Midbrain (tissue), 1 donor: Measurements from ENCODE around the gene CARMIL3.
A peak's percentile ranks its signal among the peaks of the same experiment; 100 is the strongest.
"Not testable (repeated sequence)": the region's sequence is repeated elsewhere in the genome, so short reads cannot be mapped to it uniquely, and the experiment has no call there.

Experiments used
- DNase-seq: peaks from one replicate; lab custom pipeline; 2025; lab: John Stamatoyannopoulos, UW

CARMIL3 gene

DNA sequence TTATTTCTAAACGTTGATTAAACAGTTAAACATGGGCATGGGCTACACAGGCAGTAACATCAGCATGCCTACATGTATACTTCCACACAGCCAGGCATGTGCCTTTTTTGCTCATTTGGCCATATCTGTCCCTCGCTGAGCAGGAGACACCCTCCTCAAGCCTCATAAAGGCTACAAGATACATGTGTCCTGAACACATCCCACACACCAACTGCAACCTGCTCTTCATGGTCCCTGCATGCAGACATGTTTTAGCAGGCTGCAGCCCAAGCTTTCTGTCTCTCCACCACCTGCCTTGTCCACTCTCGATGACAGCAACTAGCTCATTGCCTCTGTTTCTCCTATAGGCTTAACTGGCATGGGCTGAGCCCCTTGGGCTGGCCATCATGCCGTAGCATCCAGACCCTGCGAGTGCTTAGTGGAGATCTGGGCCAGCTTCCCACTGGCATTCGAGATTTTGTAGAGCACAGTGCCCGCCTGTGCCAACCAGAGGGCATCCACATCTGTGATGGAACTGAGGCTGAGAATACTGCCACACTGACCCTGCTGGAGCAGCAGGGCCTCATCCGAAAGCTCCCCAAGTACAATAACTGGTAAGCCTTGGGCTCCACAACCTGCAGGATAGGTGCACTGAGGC, 44.9 kb downstream of the CARMIL3 start:
- DNase-seq: no peak

DNA sequence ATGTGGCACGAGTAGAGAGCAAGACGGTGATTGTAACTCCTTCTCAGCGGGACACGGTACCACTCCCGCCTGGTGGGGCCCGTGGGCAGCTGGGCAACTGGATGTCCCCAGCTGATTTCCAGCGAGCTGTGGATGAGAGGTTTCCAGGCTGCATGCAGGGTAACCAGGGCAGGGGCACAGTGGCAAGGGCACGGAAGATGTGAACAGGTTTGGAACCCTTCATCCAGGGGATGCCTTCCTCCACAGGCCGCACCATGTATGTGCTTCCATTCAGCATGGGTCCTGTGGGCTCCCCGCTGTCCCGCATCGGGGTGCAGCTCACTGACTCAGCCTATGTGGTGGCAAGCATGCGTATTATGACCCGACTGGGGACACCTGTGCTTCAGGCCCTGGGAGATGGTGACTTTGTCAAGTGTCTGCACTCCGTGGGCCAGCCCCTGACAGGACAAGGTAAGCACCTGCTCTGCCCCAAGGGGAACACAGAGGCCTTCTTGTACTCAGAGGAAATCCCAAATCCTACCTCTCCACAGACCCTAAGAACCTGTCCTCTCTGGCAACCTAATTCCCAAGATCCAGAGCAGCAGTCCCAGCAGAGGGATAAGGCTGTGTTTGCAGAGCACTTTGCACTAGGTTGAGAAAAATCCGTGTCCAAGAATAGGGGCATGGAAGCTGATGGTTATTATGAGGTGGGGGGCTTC, 46.6 kb downstream of the CARMIL3 start:
- no peak for DNase-seq

DNA sequence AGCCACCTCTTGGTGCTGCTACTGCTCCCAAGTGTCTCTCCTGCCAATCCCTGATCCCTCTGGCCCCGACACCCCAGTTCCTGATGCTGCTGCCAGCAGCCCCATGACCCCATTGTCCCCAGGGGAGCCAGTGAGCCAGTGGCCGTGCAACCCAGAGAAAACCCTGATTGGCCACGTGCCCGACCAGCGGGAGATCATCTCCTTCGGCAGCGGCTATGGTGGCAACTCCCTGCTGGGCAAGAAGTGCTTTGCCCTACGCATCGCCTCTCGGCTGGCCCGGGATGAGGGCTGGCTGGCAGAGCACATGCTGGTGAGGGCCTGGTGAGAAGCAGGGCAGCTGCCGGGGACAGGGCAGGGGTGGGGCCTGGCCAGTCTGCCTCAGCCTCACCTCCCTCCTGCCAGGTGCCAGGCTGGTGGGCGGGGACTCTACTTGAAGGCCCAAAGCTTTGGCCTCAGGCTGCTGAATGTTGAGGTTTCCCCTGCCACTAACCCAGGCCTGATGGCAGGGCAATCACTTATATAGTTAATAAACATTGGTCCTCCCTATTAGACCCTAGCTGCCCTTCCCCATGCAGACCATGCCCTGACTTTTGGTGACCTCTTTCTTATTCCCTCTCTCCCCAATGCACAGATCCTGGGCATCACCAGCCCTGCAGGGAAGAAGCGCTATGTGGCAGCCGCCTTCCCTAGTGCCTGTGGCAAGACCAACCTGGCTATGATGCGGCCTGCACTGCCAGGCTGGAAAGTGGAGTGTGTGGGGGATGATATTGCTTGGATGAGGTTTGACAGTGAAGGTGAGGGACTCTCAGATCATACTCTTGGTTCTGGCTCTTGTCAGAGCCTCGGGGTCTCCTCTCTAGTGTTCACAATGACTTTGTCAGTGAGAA, 47.4 kb downstream of the CARMIL3 start:
- DNase-seq: no peak

DNA sequence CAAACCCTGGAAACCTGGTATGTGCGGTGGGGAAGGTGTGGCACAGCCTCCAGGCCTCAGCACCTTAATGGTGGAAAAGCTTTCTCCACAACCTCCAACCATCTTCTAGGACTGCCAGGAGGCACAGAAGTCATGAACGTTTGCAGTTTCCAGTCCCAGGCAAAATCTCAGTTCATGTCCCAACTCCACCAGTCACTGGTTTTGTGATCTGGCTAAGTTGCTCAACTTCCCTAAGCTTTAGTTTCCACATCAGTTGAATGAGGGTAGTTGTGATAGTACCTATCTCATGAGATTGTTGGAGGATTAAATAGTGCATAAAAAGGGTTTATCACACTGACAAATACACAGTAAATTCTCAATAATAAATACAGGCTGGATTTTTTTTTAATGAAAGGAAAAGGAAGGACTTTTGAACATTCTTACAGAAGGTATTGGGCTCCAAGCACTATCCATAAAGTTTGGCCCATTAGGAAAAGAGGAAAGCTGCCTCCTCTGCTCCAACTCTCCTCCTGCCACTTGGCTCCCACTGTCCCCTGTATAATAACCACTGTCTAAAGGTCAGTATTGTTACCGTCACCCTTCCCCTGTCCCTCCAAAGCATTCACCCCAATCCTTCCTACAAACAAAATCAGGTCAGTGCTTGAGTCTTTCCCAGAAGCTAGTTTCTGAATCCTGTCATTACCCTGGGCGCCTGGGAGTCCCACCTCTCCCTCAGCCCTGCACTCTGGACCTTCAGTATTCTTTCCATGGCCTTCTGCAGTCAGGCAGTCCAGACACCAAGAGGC, 48.6 kb downstream of the CARMIL3 start:
- DNase-seq: no peak

DNA sequence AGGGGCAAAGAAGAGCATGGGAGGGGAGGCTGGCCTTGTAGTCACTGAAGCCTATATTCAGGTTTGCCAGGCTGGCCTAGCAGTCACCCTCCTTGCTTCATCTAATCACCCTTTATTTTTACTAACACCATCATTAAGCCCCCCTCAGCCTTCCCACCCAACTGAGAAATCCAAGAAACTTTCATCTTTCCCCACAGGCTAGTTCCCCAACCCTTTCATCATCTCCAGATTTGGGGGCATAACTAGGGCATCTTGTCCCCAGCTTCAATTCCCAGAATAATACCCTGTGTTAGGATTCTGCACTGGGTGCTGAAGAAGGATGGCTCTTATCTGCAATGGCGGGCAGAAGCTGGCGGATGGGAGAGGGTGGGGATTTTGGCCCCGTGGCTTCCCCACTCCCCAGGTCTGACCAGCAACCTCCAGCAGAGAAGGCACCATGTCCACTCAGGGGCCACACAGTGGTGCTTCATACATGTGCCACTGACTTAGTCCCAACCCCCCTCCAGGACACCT, 49.2 kb downstream of the CARMIL3 start:
- no peak for DNase-seq

DNA sequence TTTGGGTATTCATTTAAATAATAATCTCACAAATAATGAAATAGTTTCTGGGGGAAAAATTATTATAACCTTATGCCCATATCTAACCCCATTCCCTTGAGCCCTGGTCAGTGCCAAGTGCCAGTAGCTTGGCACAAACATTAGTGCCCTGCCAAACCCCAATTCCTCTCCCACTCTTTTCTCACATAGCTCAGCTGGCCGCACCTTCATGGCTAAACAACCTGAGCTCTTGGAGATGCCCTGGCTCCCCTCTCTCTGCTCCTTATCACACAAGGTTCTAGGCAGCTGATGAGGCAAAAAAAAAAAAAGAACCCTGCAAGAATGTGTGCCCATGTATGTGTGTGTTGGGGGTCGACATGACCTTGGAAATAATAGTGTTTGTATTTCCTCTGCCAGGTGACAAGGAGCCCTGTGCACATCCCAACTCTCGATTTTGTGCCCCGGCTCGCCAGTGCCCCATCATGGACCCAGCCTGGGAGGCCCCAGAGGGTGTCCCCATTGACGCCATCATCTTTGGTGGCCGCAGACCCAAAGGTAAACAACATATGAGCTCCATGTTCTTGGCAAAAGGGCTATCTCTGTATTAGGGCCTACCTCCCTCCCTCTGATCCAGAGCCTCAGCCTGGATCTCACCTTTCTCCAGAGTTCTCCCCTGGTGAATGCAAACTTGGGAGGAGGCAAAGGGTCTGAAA, 50.7 kb downstream of the CARMIL3 start:
- DNase-seq: no peak

DNA sequence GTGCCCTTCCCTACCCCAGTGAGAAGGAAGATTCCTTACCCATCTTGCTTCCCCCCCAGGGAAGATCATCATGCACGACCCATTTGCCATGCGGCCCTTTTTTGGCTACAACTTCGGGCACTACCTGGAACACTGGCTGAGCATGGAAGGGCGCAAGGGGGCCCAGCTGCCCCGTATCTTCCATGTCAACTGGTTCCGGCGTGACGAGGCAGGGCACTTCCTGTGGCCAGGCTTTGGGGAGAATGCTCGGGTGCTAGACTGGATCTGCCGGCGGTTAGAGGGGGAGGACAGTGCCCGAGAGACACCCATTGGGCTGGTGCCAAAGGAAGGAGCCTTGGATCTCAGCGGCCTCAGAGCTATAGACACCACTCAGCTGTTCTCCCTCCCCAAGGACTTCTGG, 51.6 kb downstream of the CARMIL3 start:
- DNase-seq: no peak

DNA sequence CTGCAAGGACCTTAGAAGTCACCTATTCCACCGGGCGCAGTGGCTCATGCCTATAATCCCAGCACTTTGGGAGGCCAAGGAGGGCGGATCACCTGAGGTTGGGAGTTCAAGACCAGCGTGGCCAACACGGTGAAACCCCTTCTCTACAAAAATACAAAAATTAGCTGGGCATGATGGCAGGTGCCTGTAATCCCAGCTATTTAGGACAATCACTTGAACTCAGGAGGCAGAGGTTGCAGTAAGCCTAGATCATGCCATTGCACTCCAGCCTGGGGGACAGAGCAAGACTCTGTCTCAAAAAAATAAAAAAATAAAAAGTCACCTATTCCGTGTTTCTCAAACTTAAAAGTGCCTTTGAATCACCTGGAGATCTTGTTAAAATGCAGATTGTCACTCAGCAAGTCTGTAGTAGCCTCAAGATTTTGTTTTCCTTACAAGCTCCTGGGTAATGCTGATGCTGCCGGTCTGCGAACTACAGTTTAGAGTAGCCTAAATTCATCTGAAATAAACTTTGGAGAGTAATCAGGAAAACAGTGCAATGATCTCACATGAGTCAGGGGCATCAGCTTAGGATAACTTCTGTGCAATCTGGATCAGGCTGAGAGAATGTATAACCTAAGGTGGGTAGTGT, 53.9 kb downstream of the CARMIL3 start:
- DNase-seq: not testable (repeated sequence)

DNA sequence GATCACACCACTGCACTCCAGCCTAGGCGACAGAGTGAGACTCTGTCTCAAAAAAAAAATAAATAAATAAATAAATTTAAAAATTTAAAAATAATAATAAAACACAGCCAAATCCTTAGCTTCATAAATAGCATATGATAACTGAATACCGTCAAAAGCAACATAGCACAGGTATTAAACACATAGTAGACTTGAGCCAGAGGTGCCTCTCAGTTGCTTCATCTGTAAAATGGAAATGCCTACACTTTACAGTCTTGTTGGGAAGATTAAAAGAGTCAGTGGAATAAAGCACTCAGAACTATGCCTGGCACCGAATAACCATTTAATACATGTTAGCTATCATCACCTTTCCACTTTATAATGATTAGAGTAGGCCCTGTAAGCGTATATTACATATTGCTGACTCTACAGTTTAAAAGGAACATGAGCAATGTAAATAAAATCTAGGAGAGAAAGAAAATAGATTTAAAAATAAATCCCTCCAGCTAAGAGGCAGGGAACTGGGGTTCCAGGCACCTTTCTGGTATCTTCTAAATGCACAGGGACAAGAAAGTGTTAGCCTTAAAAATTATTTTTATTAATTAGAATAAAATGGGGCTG, 55.0 kb downstream of the CARMIL3 start:
- no peak for DNase-seq

DNA sequence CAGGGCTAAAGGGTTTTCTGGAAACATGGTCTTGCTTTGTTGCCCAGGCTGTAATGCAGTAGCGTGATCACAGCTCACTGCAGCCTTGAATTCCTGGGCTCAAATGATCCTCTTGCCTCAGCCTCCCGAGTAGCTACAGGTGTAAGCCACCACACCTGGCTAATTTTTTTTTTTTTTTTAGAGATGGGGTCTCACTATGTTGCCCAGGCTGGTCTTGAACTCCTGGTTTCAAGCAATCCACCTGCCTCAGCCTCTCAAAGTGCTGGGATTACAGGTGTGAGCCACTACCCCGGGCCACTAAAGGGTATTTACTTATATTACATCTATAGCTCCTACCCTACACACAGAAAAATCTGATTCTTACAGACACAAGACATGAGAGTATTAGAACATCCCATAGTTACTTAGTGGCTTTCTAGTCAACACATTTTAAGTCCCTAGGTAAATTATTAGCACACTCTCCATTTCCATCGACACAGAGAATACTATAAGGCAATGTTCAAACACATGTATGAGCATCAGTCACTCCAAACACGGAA, 56.6 kb downstream of the CARMIL3 start:
- DNase-seq: no peak

DNA sequence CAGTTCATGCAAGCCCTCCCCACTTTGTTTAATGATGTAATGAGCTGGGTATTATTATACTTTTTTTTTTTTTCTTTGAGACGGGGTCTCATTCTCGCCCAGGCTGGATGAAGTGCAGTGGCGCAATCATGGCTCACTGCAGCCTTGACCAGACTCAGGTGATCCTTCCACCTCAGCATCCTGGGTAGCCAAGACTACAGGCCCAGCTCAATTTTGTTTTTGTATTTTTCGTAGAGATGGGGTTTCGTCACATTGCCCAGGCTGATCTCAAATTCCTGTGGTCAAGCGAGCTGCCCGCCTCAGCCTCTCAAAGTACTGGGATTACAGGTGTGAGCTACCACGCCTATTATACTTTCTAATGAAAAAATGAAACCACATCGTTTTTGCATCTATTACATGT, 58.3 kb downstream of the CARMIL3 start:
- DNase-seq: no peak

DNA sequence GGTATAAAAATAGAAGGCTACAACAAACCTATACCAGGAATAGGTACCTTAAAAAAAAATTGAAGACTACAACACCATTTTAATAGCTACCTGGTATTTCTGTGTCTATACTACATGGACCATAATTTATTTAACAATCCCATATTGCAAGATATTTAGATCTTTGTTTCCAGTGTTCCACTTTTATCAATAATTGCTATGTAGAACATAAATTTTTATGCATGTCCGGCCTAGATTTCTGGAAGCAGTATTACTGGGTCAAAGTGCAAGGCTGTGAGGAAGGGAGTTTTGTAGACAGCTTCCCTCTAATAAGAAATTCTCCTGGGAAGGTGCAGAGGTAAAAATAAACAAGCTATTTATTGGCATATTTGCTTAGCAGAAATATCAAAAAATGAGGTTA, 58.7 kb downstream of the CARMIL3 start:
- no peak for DNase-seq

DNA sequence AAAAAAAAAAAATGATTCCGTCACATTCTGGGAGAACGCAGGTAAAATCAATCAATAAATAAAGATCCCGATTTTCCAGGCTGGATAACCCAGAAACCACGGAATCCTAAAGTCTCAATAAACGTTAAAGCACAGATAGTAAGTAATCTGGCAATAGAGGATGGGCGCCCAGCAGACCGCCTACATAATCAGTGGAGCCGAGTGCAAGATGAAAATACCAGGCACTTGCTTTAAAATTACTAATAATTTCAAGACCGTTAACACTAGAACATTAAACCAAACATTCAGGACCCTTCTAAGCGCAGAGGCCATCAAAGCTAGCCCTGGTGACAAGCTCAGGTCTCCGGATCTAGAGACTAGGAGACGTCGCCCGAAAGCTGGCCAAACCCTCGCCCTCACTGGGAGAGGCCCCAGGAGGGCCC, 61.6 kb downstream of the CARMIL3 start:
- DNase-seq: no peak

DNA sequence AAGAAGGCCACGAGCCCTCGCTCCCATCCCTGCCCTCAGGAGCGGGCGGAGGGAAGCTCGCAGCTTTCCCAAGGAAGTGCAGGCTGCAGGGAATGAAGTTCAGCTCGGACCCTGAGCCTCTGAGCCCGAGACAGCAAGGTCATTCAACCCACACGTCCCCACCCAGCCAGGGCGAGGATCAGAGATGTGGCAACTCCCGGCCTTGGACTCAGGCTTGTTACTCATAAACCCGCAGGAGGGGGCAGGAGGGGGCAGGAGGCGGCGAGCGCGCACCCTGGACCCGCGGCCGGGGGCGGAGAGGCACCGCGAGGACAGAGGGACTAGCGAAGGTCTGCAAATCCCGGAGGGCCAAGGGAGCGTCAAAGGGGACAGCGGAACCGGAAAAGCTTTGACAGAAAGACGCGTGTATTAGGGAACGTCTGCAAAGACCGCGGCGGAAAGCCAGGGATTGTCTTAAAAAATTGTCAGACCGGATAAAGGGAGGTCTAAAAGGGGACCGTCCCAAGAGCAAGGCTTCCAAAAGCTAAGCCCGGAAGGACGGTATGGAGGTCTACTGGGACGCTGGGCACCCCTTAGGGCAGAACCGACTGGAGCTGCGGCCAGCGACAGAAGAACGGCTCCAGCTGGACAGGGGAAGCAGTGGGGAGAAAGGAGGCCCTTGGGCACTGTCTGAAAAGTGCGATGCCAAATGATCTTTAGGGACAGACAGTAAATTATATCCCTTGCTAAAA, 62.2 kb downstream of the CARMIL3 start:
- peak; percentile 92 for DNase-seq

DNA sequence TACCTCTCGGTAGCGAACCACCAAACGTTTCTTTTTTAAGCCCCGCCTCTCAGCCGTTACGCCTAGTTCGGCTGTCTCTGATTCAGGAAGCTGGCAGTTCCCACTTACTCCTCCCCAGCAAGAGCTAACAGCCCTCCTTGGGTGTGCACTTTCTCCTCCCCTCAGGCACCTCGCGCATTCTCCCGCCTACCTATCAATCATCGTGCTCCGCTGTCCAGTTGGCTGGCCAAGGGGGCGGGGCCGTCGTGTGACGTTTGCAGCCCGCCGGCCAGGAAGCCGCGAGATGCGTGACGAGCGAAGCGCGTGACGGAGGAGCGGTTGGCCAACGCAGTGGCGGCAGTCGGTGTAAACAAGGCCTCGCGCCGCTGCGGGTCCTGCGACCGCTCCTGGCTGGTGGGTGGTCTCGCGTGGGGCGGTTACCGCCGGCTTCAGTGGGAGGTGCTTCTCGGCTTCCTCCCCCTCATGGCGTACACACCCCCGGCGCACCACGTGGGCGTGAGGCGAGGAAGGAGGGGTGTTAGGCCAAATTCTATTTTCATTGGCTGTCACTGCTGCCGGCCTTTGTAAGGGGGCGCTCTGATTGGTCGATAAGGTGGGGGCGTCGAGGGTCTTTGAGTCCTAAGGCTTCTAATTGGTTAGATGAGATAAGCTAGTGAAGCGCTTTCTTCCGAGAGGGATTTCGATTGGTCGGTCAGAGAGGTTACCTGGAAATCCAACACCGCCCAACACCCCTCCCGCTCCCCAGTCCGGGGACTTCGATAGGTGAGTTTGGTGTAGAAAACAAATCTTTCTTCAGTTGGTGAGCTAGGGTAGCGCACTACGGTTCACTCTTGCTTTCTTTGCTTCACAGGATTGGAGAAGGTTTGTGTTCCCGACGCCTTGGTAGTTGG, 63.0 kb downstream of the CARMIL3 start, which contains the start of the genes DCAF11 and NRL:
Gene DCAF11 (plus strand): TSS at position 246 of the 890 bp plus-strand sequence. CDS start 818 bp downstream, outside the sequence.
Gene NRL (minus strand): TSS at position 418 of the 890 bp plus-strand sequence. CDS start 32,101 bp downstream, outside the sequence.
- DNase-seq: peak; percentile 99

DNA sequence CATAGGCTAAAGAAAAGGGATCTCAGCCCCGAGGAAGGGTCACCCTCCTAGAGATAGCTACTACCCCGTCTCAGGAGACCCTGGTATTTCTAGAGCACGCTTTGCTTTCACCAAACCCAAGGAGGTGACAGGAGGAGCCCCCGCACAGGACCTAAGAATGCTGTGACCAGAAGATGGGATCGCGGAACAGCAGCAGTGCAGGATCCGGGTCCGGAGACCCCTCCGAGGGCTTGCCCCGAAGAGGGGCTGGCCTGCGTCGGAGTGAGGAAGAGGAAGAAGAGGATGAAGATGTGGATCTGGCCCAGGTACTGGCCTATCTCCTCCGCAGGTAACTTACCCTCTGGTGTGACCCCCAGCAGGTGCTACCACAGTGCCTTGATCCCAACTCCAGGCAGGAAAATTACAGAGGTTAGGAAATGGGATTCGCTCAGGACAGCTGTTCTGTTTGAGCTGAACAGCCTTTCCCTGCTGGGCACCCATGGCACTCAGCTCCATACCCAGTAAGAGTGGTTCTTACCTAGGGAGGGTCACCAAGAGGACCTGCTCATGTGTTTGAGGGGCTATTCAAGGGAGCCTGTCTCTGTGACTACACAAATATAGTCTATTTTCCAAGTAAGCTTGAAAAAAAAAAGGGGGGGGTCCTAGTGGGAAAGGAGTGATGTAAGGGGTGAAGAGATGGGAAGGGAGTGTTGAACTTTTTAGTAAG, 63.8 kb downstream of the CARMIL3 start:
- DNase-seq: no peak

DNA sequence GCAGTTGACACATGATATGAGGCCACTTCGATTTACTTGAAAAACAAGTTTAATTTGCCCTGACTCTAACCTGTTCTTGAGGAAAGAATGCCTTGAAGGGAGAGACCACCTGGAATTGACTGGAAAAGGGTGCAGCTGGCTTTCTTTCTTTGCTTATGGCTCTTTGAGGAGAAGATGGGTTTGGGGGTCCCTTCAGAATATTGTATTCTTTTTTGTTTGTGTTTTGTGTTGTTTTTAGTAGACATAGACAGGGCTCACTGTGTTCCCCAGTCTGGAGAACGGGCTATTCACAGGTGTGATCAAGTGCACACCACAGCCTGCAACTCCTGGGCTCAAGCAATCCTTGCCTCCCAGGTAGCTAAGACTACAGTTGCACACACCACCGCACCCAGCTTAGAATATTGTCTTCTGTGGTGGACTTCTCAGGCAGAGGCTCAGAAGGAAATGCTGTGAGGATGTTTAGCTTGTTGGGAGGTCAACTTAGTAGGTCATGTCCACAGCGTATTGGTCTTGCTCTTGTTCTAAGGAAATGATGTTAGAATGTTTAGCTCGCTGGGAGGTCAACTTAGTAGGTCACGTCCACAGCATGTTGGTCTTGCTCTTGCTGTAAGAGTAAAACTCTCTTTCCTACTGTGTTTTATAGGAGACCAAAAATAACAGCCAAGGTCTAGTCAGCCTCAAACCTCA, 64.5 kb downstream of the CARMIL3 start:
- no peak for DNase-seq
